ENCODE data around the gene CACNA1S. TPM values are rescaled to one million over a fixed set of nuclear protein-coding genes. Genes with fewer than 3 reads are reported as not detected.

The CACNA1S gene
- total and polyA plus RNA-seq, 2 of the 13 experiments (the other 11 are each of a cell fraction or from before 2014, with no cell fraction given) = not detected

DNA sequence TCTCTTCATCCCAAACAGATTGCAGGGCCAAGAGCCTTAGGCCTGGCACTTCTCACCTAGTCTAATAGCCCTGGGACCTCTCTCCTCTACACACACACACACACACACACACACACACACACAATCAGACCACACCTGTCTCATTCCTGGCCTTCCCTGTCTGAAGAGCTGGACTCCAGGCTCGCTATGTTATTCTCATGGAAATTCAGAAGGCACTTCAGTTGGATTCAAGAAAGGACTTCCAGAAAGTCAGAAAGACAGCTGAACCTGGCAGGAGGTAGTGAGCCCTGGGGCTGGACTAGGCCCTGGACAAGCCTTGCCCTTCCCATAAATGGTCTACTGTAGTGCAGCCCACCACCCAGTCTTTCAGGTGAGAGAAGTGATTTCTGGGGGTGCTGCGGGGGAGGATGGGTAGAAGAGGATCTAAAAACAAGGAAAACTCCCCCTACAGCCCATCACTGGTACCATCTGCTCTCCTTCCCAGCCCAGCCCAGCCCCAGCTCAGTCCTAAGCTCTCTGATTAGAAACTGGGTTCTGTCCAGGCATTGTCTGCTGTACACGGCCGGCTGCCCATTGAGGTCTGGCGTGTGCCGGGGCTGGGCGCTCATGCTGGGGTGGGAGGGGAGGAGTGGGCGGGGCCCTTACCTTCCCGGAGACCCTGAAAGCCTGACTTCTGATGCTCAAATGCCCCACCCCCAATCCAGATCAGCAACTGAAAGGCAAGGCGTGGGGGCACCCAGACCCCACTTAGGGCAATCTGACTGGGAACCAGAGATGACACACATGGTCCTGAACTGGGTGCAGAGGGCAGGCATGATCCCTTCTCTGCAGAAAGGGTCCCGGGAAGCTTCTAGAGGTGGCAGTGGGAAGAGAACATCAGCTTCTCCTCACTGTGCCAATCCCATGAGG lies 91.3 kb downstream of the CACNA1S start:
- Histone ChIP-seq H3K4me3 (replicated peaks in 1 of 3; ENCODE audit: insufficient read depth in 1 of 3, low read depth in 2 of 3, low read length in 3 of 3) (no peak overlapping the region), H3K79me2 (ENCODE audit: insufficient read depth, low read length) (no peaks in the 10 kb centered on the region), H3K36me3 (replicated peaks in 1 of 2; ENCODE audit: control insufficient read depth in 1 of 2, insufficient read depth in 2 of 2, low read length in 2 of 2) (no peaks in the 10 kb centered on the region), H3K4me2 (ENCODE audit: low read depth, low read length) (peak overlapping the region; percentile 18; the same call in 1 of the 2 replicates), H3K9me3 (ENCODE audit: low read length) (no peaks in the 10 kb centered on the region), H3K4me1 (ENCODE audit: insufficient read depth, low read length) (peaks cover 68% of the 10 kb centered on the region), H3K27ac (ENCODE audit: extremely low read length, insufficient read depth, low read length) (no peak overlapping the region), H4K20me1 (ENCODE audit: insufficient read depth, low read length) (no peaks in the 10 kb centered on the region), H3K9ac (ENCODE audit: insufficient read depth, low read depth, low read length) (no peak overlapping the region), H2AFZ (ENCODE audit: low read length) (no peak overlapping the region), H3K27me3 (ENCODE audit: control insufficient read depth in 1 of 2, insufficient read depth in 2 of 2, low read length in 2 of 2) (peaks cover 11 to 52% of the 10 kb centered on the region in 2 experiments; a peak in 4 of 5 replicates)
- no TSS peak for BruUV-seq (replicated peaks)
- intact Hi-C loops (cut with micrococcal nuclease; ENCODE audit: unreplicated experiment) (loop anchor here (5.0 kb wide), 1 partner anchor 129 kb away; the partner anchor contains the start of gene INAVA), in situ Hi-C loops (cut with HindIII; ENCODE audit: extremely low pct_ligation_motif_present, low pct_unique_long_range_greater_than_20kb) (no loop called here)
- FAIRE-seq (no peak), ATAC-seq (peak; percentile 69), DNase-seq (ENCODE audit: low spot score) (no peak)
- ChIA-PET CTCF (ENCODE audit: low intra/inter-chr PET ratio, low total read pairs) (no interaction called here), POLR2A (no interaction called here)
- WGBS (ENCODE audit: low lambda C conversion rate) = 14% methylated on average over 3 of the region's 11 CpGs
- TF ChIP-seq, protein P1, sequence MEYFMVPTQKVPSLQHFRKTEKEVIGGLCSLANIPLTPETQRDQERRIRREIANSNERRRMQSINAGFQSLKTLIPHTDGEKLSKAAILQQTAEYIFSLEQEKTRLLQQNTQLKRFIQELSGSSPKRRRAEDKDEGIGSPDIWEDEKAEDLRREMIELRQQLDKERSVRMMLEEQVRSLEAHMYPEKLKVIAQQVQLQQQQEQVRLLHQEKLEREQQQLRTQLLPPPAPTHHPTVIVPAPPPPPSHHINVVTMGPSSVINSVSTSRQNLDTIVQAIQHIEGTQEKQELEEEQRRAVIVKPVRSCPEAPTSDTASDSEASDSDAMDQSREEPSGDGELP (IDR thresholded peaks at IDR 0.05; ENCODE audit: borderline replicate concordance, low read depth) = no peak
- TF ChIP-seq NONO (IDR thresholded peaks at IDR 0.05) = no peak
- no peak for TF ChIP-seq NONO (CRISPR knock-in tag; conservative IDR thresholded peaks at IDR 0.05)
- TF ChIP-seq FOXA1 (IDR thresholded peaks at IDR 0.05) = no peak
- no peak for TF ChIP-seq FOXA1 (CRISPR knock-in tag; IDR thresholded peaks at IDR 0.05)
- TF ChIP-seq ZMYM3 (CRISPR knock-in tag; IDR thresholded peaks at IDR 0.05) = peak; percentile 16; the same call in 1 of the 2 replicates
- TF ChIP-seq ZNF724P (CRISPR knock-in tag; IDR thresholded peaks at IDR 0.05; ENCODE audit: borderline replicate concordance) = no peak
- no peak for TF ChIP-seq ZNF841 (CRISPR knock-in tag; IDR thresholded peaks at IDR 0.05; ENCODE audit: borderline replicate concordance)
- TF ChIP-seq, protein P2, sequence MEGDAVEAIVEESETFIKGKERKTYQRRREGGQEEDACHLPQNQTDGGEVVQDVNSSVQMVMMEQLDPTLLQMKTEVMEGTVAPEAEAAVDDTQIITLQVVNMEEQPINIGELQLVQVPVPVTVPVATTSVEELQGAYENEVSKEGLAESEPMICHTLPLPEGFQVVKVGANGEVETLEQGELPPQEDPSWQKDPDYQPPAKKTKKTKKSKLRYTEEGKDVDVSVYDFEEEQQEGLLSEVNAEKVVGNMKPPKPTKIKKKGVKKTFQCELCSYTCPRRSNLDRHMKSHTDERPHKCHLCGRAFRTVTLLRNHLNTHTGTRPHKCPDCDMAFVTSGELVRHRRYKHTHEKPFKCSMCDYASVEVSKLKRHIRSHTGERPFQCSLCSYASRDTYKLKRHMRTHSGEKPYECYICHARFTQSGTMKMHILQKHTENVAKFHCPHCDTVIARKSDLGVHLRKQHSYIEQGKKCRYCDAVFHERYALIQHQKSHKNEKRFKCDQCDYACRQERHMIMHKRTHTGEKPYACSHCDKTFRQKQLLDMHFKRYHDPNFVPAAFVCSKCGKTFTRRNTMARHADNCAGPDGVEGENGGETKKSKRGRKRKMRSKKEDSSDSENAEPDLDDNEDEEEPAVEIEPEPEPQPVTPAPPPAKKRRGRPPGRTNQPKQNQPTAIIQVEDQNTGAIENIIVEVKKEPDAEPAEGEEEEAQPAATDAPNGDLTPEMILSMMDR (CRISPR knock-in tag; IDR thresholded peaks at IDR 0.05) = peak; percentile 15; the same call in 1 of the 2 replicates
- TF ChIP-seq, protein P3, sequence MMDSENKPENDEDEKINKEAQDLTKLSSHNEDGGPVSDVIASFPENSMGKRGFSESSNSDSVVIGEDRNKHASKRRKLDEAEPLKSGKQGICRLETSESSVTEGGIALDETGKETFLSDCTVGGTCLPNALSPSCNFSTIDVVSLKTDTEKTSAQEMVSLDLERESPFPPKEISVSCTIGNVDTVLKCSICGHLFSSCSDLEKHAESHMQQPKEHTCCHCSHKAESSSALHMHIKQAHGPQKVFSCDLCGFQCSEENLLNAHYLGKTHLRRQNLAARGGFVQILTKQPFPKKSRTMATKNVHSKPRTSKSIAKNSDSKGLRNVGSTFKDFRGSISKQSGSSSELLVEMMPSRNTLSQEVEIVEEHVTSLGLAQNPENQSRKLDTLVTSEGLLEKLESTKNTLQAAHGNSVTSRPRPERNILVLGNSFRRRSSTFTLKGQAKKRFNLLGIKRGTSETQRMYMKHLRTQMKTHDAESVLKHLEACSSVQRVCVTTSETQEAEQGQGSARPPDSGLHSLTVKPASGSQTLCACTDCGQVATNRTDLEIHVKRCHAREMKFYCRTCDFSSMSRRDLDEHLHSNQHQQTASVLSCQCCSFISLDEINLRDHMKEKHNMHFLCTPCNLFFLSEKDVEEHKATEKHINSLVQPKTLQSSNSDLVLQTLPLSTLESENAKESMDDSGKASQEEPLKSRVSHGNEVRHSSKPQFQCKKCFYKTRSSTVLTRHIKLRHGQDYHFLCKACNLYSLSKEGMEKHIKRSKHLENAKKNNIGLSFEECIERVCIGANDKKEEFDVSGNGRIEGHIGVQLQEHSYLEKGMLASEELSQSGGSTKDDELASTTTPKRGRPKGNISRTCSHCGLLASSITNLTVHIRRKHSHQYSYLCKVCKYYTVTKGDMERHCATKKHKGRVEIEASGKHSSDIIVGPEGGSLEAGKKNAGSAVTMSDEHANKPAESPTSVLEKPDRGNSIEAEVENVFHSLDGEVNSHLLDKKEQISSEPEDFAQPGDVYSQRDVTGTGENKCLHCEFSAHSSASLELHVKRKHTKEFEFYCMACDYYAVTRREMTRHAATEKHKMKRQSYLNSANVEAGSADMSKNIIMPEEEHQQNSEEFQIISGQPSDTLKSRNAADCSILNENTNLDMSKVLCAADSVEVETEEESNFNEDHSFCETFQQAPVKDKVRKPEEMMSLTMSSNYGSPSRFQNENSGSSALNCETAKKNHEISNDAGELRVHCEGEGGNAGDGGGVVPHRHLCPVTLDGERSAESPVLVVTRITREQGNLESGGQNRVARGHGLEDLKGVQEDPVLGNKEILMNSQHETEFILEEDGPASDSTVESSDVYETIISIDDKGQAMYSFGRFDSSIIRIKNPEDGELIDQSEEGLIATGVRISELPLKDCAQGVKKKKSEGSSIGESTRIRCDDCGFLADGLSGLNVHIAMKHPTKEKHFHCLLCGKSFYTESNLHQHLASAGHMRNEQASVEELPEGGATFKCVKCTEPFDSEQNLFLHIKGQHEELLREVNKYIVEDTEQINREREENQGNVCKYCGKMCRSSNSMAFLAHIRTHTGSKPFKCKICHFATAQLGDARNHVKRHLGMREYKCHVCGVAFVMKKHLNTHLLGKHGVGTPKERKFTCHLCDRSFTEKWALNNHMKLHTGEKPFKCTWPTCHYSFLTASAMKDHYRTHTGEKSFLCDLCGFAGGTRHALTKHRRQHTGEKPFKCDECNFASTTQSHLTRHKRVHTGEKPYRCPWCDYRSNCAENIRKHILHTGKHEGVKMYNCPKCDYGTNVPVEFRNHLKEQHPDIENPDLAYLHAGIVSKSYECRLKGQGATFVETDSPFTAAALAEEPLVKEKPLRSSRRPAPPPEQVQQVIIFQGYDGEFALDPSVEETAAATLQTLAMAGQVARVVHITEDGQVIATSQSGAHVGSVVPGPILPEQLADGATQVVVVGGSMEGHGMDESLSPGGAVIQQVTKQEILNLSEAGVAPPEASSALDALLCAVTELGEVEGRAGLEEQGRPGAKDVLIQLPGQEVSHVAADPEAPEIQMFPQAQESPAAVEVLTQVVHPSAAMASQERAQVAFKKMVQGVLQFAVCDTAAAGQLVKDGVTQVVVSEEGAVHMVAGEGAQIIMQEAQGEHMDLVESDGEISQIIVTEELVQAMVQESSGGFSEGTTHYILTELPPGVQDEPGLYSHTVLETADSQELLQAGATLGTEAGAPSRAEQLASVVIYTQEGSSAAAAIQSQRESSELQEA (CRISPR knock-in tag; IDR thresholded peaks at IDR 0.05; ENCODE audit: not compliant biosample characterization) = no peak
